Measurements from ENCODE around the gene C1GALT1.

The C1GALT1 gene

GRCh38 chr7:7272294-7272693, 90.0 kb downstream of the C1GALT1 start:
- peak; percentile 5 for DNase-seq (ENCODE audit: low spot score)

GRCh38 chr7:7274782-7275181, 92.4 kb downstream of the C1GALT1 start:
- DNase-seq (ENCODE audit: low spot score), result peak; percentile 34

- DNase-seq (ENCODE audit: low spot score), result no peak
These were observed 93.8 kb downstream of the C1GALT1 start for GRCh38 chr7:7276161-7276560.

GRCh38 chr7:7290429-7291122, 108.2 kb downstream of the C1GALT1 start:
- DNase-seq (ENCODE audit: low spot score), result no peak

- DNase-seq (ENCODE audit: low spot score), result no peak
These were observed 109.7 kb downstream of the C1GALT1 start for GRCh38 chr7:7292085-7292484.

- no peak for DNase-seq (ENCODE audit: low spot score)
These were observed 110.3 kb downstream of the C1GALT1 start for GRCh38 chr7:7292608-7293007.

- no peak for DNase-seq (ENCODE audit: low spot score)
These were observed 110.7 kb downstream of the C1GALT1 start for GRCh38 chr7:7293092-7293491.

- no peak for DNase-seq (ENCODE audit: low spot score)
These were observed 112.6 kb downstream of the C1GALT1 start for GRCh38 chr7:7294911-7295310.

Measured in AG08395 (cell line).